Activated CD4-positive, alpha-beta T cell treated with anti-CD3 and anti-CD28 coated beads, Interleukin-2, amount 50 U/mL, for 4 hours (primary cell): ENCODE measurements around the gene NAT16.
"Not testable (repeated sequence)": the region's sequence is repeated elsewhere in the genome, so short reads cannot be mapped to it uniquely, and the experiment has no call there.

Source experiments
- DNase-seq, 2 experiments: peaks; one replicate each; pipeline ENCODE4 v3.0.0-alpha.2; 2020

Gene NAT16

DNA sequence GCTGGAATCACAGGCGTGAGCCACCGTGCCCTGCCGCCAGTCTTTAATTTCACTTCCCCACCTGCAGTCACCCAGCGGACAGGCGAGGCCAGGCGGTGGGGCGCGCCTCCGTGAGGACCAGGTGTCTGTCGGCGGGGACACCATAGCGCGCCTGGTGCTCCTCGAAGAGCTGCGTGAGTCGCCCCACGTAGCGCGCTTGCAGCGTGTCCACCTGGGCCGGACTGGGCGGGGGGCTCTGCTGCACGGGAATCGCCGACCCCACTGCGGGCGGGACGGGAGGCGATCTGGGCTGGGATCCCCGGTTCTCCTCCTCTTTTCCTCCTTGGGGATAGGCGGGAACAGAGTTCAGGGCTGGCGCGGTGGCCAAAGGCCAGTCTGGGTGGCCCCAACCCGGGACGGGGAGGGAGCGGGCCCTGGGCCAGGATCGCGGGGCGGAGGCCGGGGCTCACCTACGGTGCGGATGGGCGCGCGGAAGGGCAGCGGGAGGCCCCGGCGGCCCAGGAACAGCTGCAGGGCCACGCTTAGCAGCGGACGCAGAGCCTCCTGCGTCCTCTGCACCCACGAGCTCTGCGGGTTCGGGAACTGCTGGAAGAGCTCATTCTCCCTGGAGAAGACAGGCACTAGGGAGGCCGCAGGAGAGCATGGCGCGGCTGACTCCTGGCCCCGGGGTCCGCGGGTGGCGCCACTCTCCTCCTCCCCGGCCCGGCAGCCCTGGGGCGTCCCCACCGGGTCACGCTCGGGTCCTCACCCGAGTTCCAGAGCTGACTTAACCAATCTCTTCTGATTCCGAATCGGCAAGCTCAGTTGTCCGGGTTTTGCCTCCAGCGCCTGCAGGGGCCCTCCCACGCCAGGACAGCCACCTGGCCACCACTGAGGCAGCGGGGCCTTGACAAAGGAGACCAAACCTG lies 21.9 kb upstream of the NAT16 start:
- no peak for DNase-seq

- no peak for DNase-seq
Measured at GRCh38 chr7:101200862-101201599, 20.9 kb upstream of the NAT16 start, which contains the start of gene MOGAT3. Gene MOGAT3, minus strand, starts transcription at chr7:101201036. Its CDS starts 182 bp downstream, at chr7:101200854.

GRCh38 chr7:101200504-101200861 lies 20.4 kb upstream of the NAT16 start:
- no peak for DNase-seq

DNA sequence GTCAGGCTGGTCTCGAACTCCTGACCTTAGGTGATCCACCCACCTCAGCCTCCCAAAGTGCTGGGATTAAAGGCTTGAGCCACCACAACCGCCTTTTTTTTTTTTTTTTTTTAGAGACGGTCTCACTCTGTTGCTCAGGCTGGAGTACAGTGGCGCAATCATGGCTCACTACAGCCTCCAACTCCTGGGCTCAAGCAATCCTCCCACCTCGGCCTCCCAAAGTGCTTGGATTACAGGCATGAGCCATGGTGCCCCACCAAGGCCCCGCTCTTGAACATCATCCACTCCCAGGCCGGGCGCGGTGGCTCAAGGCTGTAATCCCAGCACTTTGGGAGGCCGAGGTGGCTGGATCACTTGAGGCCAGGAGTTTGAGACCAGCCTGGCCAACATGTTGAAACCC lies 19.4 kb upstream of the NAT16 start:
- DNase-seq, result not testable (repeated sequence)

DNA sequence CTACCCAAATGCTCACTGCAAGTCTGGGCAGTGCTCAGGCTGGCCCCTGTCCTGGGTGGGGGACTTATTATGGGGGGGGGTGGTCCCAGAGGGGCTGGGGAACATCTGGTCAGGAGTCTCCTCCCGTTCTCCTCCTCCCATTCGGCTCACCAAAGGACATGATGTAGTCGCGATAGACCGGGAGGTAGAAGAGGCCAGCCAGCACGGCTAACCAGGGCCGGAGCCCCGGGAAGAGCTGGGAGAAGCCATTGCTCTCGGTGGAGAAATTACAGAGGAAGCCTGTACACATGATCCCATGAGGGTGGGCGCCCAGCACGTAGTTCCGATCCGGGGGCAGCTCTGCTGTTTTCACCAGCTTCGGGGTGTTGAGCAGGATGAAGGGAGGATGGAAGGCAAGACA lies 18.4 kb upstream of the NAT16 start:
- no peak for DNase-seq

DNA sequence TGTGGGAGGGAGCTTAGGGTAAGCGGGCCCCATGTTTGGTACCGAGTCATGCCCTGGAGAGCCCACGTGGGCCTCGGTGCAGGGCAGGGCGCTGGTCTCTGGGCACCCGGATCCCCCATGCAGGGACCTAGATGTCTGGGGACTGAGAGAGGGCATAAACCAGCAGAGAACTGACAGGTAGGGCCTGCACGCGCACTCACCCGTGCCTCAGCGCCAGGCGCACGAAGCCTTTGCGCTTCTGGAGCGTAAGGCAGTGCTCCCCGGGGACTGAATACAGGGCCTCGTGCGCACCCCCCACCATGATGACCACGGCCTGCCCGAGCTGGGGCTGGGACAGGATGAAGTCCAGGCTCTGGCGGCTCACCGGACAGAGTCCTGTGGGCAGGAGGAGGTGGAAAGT lies 17.9 kb upstream of the NAT16 start:
- no peak for DNase-seq

DNA sequence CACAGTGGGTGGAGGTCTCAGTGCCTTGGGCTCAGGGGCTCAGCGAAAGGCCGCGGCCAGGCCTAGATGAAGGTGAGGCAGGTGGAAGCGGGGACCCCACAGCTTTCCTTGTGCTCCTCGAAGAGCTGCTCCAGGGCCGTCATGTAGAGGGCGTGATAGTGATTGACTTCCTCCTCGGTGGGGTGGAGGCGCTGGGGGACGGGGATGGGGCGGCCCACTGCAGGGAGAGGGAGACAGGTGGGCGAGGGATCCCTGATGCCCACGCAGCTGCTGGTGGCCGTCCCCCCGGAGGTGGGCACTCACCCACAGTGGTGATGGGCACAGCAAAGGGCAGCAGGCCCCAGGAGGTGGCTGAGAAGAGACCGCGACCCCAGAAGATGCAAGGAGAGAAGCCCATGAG lies 15.8 kb upstream of the NAT16 start:
- no peak for DNase-seq

- no peak for DNase-seq
Measured at GRCh38 chr7:101189109-101189508, 9.0 kb upstream of the NAT16 start.

DNA sequence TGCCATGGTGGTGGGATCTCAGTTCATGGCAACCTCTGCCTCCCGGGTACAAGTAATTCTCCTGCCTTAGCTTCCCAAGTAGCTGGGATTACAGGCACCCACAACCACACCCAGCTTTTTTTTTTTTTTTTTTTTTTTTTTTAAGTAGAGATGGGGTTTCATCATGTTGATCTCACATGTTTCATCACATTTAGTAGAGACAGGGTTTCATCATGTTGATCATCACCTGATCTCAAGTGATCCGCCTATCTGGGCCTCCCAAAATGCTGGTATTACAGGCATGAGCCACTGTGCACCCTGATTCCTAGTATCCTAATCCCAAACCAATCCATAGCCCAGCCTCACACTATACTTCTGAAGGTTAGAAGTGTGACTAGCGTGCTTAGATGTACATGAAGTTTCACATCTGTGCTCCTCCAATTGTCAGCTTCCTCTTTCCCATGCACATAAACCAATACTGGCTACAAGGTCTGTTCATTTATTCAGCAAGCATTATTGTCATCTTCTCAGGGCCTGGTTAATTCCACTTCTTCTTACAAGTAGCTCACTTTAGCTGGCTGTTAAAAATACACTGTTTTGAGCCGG lies 6.8 kb upstream of the NAT16 start:
- DNase-seq, result no peak

DNA sequence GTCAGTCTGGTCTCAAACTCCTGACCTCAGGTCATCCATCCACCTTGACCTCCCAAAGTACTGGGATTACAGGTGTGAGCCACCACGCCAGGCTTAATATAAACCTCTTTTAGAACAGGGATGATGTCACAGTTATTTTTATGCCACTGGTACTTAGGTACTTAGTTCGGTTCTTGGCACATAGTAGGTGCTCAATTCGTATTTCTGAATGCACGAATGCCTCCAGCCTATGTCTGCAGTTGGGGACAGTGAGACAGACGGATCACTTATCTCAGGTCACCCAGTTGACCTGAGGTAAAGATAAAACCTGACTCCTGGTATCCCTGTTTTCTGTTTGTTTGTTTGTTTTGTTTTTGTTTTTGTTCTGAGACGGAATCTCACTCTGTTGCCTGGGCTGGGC lies 6.1 kb upstream of the NAT16 start:
- no peak for DNase-seq

- DNase-seq, result no peak
Measured at GRCh38 chr7:101185258-101185839, 5.3 kb upstream of the NAT16 start.

DNA sequence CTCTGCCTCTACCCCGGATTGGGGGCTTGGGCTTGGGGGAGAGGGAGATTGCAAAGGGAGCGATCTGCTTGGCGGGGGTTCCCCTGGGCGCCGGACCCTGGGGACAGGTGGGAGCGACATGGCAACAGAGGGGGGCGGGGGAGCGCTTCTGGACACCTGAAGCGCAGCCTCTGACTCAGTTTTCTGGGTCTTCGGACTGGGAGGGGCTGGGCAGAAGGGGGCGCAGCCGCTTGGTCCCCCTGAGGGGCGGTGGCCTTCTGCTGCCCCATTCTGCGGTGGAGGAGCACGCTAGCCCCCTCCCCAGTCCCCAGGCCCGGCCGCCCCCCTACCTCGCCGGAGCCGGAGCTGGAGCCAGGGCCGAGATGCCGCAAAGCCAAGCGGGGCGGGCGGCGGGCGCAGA lies 380 bp downstream of the NAT16 start:
- DNase-seq, result no peak

GRCh38 chr7:101179117-101179516 lies 976 bp downstream of the NAT16 start:
- DNase-seq, result no peak

- DNase-seq, result no peak
Measured at GRCh38 chr7:101177644-101178043, 2.4 kb downstream of the NAT16 start.

GRCh38 chr7:101175664-101176063 lies 4.4 kb downstream of the NAT16 start:
- no peak for DNase-seq

GRCh38 chr7:101174322-101174854 lies 5.7 kb downstream of the NAT16 start:
- DNase-seq, result no peak

DNA sequence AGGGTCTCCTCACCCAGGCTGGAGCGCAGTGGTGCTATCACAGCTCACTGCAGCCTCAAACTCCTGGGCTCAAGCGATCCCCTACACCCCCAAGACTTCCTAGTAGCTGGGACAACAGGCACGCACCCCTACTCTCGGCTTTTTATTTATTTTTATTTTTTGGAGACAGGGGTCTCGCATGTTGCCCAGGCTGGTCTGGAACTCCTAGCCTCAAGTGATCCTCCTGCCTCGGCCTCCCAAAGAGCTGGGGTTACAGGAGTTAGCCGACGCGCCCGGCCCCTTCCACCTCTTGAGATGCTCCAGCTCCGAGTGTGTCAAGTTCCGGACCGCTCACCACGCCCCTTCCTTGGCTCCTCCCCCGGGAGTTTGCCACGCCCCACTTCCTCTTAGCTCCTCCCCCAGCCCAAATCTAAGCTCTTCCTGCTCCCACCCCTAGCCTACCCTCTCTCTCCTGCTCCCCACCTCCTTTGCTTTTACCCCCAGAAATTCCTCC lies 6.3 kb downstream of the NAT16 start:
- peak; percentile 38 to 52 for DNase-seq

GRCh38 chr7:101172854-101173751 lies 7.0 kb downstream of the NAT16 start:
- no peak for DNase-seq

GRCh38 chr7:101172005-101172853 lies 7.9 kb downstream of the NAT16 start:
- no peak for DNase-seq

DNA sequence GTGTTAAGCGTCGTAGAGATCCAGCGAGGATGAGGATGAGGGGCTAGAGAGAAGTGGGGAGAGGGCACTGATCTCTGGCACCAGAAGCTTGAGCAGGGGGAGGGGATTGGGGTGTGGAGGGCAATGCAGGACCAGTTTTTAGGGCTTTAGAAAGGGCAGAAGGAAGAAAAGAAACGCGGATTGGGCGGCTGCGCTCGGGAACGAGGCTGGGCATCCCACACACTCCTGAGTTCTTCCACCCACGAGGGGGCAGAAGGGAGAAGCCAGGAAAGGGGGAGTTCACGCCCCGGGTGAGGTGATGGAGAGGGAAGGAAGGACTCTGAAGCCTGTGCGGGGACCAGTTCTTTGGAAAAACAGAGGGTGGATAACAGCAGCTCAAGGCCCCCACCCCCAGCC lies 8.7 kb downstream of the NAT16 start:
- no peak for DNase-seq
